GM18526 (cell line): ENCODE results near the gene TXNRD1.

ENCODE experiments used
- POLR2A ChIP-seq: IDR thresholded peaks from 3 replicates; pipeline ENCODE4 v1.6.1; 2011; ENCODE audit not compliant: insufficient read length; ENCODE audit errors: extremely low read depth

The TXNRD1 gene

DNA sequence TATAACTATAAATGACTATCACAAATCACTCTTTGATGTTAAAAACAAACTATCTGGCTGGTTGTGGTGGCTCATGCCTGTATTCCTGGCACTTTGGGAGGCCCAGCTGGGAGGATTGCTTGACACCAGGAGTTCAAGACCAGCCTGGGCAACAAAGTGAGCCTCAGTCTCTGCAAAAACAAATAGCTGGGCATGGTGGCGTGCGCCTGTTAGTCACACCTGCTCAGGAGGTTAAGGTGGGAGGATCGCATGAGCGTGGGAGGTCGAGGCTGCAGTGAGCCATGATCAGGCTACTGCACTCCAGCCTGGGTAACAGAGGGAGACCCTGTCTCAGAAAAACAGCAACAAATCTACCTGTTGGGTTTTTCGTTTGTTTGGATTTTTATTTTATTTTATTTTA, 5.4 kb downstream of the TXNRD1 start:
- TF ChIP-seq POLR2A = no peak

DNA sequence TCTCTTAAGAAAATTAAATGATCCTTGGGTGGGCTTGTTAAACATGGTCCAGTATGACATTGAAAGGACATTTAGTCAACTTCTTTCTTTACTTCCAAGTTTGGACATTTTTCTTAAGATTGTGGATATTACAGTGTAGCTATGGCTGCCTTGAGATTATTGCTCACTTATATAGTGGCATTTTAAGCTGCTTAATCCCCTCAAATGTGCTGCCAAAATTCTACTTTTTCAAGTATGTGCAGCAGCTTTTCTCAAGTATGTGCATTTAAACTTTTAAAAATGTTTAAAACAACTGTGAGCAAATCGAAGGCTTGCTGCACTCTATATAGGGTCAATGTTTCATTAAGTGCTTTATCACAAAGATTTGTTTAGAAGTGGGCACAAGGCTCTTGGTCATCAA, 7.4 kb downstream of the TXNRD1 start:
- no peak for TF ChIP-seq POLR2A

GRCh38 chr12:104223712-104224111, 8.1 kb downstream of the TXNRD1 start:
- TF ChIP-seq POLR2A = no peak

- TF ChIP-seq POLR2A = no peak
Measured at GRCh38 chr12:104226672-104227071, 11.1 kb downstream of the TXNRD1 start.

- no peak for TF ChIP-seq POLR2A
Measured at GRCh38 chr12:104230304-104231095, 14.9 kb downstream of the TXNRD1 start.

DNA sequence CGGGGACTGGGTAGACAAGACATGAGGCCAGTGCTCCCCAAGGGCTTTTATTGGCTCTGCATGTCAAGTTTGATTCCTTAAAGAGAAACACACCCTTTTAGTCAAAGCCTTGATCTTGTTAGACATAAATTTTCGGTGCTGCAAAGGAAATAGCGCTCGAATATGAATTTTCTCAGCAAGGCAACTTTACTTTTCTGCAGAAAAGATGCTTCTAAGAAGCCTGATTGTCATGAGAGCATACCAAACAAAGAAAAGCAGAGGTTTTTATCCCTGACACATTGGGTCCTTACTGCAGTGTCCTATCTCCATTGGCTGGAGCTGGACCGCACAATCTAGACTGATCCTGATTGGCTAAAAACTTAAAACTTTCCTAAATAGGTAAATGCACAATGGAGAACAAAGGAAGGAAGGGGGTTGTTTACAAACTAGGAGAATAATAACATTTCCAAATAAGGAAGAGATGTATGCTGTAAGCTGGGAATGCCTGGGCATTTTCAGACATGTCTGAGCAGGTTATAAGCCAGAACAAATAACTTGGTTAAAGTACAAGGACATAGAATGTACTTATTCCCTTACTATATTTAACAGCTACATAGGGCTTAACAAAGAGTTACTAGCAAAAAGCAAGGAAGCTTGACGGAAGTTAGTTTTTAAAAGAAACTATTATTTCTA, 17.2 kb downstream of the TXNRD1 start:
- TF ChIP-seq POLR2A = no peak

DNA sequence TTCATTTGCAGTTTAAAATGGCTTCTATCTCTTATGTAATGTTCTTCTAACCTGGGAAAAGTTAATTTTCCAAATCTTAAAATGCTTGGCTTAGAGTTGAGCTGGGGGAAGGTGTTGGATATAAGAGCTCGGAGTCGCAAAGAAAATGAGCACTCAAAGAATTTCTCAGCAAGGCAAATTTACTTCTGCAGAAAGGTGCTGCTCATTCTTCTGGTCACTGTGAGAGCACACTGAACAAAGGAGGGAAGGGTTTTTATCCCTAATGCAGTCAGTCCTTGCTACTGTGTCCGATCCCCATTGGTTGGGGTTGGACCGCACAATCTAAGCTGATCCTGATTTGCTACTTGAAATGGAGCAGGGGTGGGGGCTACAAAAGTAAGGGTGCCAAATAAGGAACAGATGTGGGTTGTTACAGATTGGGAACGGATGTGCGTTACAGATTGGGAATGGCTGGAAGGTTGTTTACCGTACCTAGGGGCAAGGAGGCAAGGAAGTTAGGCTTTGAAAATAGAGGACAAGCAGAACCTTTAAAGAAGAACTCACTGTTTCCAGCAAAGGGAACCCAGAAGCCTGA, 19.4 kb downstream of the TXNRD1 start:
- no peak for TF ChIP-seq POLR2A

DNA sequence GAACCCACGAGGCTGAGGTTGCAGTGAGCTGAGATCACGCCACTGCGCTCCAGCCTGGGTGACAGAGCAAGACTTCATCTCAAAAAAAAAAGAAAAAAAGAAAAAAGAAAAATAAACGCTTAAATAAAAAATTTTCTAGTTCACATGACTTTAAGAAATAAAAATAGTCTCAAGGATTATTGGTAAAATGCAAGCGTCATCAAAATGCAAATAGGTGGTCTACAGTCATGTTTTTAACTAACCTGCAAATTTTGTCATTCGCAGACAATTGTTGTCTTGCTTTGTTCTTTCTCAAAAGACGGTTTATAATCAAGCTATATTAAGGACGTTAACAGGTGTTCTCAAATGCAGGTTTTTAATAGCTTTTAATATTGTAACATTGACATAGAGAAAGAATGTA, 22.4 kb downstream of the TXNRD1 start:
- TF ChIP-seq POLR2A = no peak

GRCh38 chr12:104242546-104243206, 27.1 kb downstream of the TXNRD1 start:
- no peak for TF ChIP-seq POLR2A

DNA sequence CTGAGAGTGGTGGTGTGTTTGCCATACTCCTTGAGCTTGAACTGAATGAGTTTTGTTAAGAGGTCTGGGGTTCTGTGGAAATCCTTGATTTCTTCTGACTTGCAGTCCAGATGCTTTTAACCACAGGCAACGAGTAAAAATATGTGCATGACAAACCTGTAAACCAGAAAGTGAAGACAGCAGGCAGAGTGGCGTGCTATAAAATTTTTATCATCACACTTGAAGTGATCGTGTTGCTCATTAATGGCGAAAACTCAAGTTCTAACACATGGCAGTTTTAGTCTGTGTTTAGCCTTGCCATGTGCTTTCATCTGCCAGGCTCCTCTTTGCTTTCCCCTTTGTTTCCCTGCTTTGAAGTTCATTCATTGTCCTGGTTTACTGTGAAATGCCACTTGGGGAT, 28.0 kb downstream of the TXNRD1 start:
- TF ChIP-seq POLR2A = no peak

GRCh38 chr12:104243971-104244370, 28.4 kb downstream of the TXNRD1 start:
- TF ChIP-seq POLR2A = no peak

DNA sequence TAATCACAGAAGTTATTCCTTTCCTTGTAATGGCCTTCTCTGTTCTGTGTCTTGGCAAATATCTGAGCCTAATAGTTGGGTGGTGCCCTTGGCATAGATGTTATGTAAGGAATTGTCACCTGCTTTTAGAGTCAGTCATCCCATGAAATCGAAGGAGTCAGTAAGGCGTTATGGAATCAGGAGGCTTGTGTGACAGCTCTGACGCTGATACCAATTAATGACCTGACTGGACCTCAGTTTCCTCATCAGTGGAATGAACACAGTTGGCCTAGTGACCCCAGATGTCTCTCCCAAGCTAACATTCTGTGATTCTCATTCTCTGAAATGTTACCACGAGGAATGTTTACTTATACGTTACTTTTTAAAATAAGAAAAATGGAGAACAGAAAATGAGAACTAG, 32.1 kb downstream of the TXNRD1 start:
- no peak for TF ChIP-seq POLR2A

DNA sequence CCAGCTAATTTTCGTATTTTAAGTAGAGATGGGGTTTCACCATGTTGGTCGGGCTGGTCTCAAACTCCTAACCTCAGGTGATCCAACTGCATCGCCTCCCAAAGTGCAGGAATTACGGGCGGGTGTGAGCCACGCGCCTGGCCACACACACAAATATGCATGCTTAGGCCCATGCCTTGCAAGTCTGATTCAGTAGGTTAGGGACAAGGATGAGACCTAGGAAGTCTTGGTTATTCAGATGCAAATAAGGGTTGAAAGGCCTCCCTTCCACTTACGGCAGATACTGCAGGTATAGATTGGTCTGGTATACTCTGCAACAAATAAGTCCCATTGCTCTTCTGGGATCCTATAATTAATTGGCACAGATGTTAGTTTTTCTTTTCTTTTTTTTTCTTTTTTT, 32.9 kb downstream of the TXNRD1 start:
- no peak for TF ChIP-seq POLR2A

GRCh38 chr12:104249017-104249416, 33.4 kb downstream of the TXNRD1 start:
- TF ChIP-seq POLR2A = no peak

DNA sequence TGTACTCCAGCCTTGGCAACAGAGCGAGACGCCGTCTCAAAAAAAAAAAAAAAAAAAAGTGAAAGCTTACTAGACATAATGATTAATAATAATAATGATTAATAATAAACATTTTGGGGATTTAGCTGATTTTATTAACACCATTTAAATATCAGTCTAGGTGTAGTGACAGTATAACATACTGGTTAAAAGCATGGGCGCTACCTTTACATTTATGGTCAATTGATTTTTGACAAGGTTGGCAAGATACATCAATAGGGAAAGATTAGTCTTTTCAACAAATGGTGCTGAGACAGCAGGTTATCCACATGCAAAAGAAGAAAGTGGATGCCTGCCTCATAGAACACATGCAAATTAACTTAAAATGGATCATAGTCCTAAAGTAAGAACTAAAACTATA, 34.3 kb downstream of the TXNRD1 start:
- TF ChIP-seq POLR2A = no peak
